Measurements from ENCODE around the gene TAOK3. TPM values are rescaled to one million over a fixed set of nuclear protein-coding genes. Genes with fewer than 3 reads are reported as not detected.
A peak's percentile ranks its signal among the peaks of the same experiment; 100 is the strongest.

The TAOK3 gene
- total RNA-seq, 1 donor from 2014 or later: 1.1 TPM

- H3K4me1 Mint-ChIP-seq: peaks cover 33% of the 10 kb centered on the region
- H3F3A ChIP-seq (ENCODE audit: low read depth): peaks cover 8% of the 10 kb centered on the region
- peaks cover 34% of the 10 kb centered on the region for H3K79me2 ChIP-seq (ENCODE audit: low read depth)
- H3K27ac ChIP-seq: no peak overlapping the region
- peaks cover 21% of the 10 kb centered on the region for H3K27me3 ChIP-seq
- TF ChIP-seq EZH2phosphoT487 (IDR thresholded peaks at IDR 0.05): no peak
- TF ChIP-seq EZH2 (IDR thresholded peaks at IDR 0.05): no peak
- TF ChIP-seq, protein P1, sequence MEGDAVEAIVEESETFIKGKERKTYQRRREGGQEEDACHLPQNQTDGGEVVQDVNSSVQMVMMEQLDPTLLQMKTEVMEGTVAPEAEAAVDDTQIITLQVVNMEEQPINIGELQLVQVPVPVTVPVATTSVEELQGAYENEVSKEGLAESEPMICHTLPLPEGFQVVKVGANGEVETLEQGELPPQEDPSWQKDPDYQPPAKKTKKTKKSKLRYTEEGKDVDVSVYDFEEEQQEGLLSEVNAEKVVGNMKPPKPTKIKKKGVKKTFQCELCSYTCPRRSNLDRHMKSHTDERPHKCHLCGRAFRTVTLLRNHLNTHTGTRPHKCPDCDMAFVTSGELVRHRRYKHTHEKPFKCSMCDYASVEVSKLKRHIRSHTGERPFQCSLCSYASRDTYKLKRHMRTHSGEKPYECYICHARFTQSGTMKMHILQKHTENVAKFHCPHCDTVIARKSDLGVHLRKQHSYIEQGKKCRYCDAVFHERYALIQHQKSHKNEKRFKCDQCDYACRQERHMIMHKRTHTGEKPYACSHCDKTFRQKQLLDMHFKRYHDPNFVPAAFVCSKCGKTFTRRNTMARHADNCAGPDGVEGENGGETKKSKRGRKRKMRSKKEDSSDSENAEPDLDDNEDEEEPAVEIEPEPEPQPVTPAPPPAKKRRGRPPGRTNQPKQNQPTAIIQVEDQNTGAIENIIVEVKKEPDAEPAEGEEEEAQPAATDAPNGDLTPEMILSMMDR (IDR thresholded peaks at IDR 0.05): no peak
- H3K9ac ChIP-seq: no peak overlapping the region
- H3K4me3 Mint-ChIP-seq: peak overlapping the region; percentile 97
- H3K4me3 ChIP-seq: no peak overlapping the region
- H3K9me3 Mint-ChIP-seq: no peaks in the 10 kb centered on the region
- no peak overlapping the region for H3K27ac Mint-ChIP-seq
- H3K36me3 ChIP-seq: no peaks in the 10 kb centered on the region
- peak overlapping the region; percentile 97 for H2AFZ ChIP-seq (replicated peaks)
- H3K4me2 ChIP-seq: peak overlapping the region; percentile 95
- peaks cover 26% of the 10 kb centered on the region for H4K20me1 ChIP-seq (ENCODE audit: low read depth)
- no peak for DNase-seq (ENCODE audit: low spot score)
- H3K4me1 ChIP-seq: peaks cover 12% of the 10 kb centered on the region
- H3K36me3 Mint-ChIP-seq: peaks cover 3% of the 10 kb centered on the region
- peaks cover 15% of the 10 kb centered on the region for H3K27me3 Mint-ChIP-seq (ENCODE audit: insufficient read depth, low read depth)
- H3K9me3 ChIP-seq (ENCODE audit: low read depth): no peaks in the 10 kb centered on the region
Observed at GRCh38 chr12:118375348-118375747, 2.6 kb upstream of the TAOK3 start.

DNA sequence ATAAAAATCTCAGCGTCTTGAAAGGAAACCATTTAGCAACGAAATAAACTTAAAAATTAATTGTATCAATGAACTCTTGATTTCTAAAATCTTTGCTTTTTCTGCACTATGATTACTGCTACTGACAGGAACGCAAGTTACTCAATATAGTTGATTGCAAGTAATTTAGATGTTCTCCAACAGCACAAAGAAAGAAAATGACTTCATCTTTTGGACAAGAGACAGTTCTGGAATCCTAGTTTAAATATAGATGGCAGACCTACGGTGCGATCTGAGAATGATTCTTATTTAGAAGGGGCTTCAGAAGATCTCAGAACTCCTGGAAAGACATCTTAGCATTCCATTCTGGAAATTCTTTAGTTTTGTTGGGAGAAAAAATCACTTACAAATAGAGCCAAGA is 2.2 kb upstream of the TAOK3 start:
- DNase-seq (ENCODE audit: low spot score): no peak
- H3K36me3 ChIP-seq: no peaks in the 10 kb centered on the region
- no peak overlapping the region for H3K4me2 ChIP-seq
- Mint-ChIP-seq H3K27me3 (ENCODE audit: insufficient read depth, low read depth) (peaks cover 18% of the 10 kb centered on the region), H3K36me3 (peaks cover under 1% of the 10 kb centered on the region), H3K4me1 (peaks cover 33% of the 10 kb centered on the region), H3K4me3 (peak overlapping the region; percentile 45), H3K9me3 (no peaks in the 10 kb centered on the region), H3K27ac (no peak overlapping the region)
- no peak overlapping the region for H3K27ac ChIP-seq
- no peaks in the 10 kb centered on the region for H3K9me3 ChIP-seq (ENCODE audit: low read depth)
- H3K4me3 ChIP-seq: no peak overlapping the region
- peaks cover 12% of the 10 kb centered on the region for H3K4me1 ChIP-seq
- H4K20me1 ChIP-seq (ENCODE audit: low read depth): peaks cover 26% of the 10 kb centered on the region
- peaks cover 34% of the 10 kb centered on the region for H3K79me2 ChIP-seq (ENCODE audit: low read depth)
- H3K27me3 ChIP-seq: peaks cover 25% of the 10 kb centered on the region
- H3K9ac ChIP-seq: no peak overlapping the region
- H2AFZ ChIP-seq (replicated peaks): no peak overlapping the region
- TF ChIP-seq EZH2 (IDR thresholded peaks at IDR 0.05) (no peak), EZH2phosphoT487 (IDR thresholded peaks at IDR 0.05) (no peak)
- TF ChIP-seq, protein P1 (IDR thresholded peaks at IDR 0.05): no peak
- peaks cover 9% of the 10 kb centered on the region for H3F3A ChIP-seq (ENCODE audit: low read depth)

DNA sequence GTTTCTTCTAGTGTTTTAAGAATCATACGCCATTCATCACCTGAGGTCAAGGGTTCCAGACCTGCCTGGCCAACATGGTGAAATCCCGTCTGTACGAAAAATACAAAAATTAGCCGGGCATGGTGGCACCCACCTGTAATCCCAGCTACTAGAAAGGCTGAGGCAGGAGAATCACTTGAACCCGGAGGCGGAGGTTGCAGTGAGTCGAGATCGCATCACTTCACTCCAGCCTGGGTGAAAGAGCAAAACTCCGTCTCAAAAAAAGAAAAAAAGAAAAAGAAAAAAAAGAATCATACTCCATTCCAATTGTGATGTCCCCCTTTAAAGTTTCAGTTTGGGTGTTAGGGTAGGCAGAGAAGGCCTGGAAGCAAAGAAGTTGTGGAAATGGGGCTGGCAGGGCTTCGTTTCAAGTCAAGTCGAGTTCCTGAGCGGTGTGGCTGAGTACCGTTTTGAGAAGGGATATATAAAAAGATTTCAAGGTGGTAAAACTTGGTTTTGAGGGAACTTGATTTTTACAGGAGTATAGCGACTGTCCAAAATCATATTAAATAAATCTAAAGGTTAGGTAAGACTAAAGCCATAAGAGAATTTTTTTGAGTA is 1.5 kb upstream of the TAOK3 start:
- no peak for DNase-seq (ENCODE audit: low spot score)
- Histone ChIP-seq H3K4me2 (no peak overlapping the region), H3K36me3 (no peaks in the 10 kb centered on the region), H3K9me3 (ENCODE audit: low read depth) (no peaks in the 10 kb centered on the region), H3K79me2 (ENCODE audit: low read depth) (peaks cover 28% of the 10 kb centered on the region), H3K4me3 (no peak overlapping the region), H3F3A (ENCODE audit: low read depth) (peaks cover 9% of the 10 kb centered on the region), H2AFZ (replicated peaks) (no peak overlapping the region), H3K27me3 (peaks cover 26% of the 10 kb centered on the region), H4K20me1 (ENCODE audit: low read depth) (peaks cover 24% of the 10 kb centered on the region), H3K4me1 (peaks cover 12% of the 10 kb centered on the region), H3K9ac (no peak overlapping the region), H3K27ac (no peak overlapping the region)
- no peaks in the 10 kb centered on the region for H3K9me3 Mint-ChIP-seq
- H3K36me3 Mint-ChIP-seq: no peaks in the 10 kb centered on the region
- H3K4me3 Mint-ChIP-seq: peak overlapping the region; percentile 92
- H3K27ac Mint-ChIP-seq: no peak overlapping the region
- peaks cover 33% of the 10 kb centered on the region for H3K4me1 Mint-ChIP-seq
- peaks cover 22% of the 10 kb centered on the region for H3K27me3 Mint-ChIP-seq (ENCODE audit: insufficient read depth, low read depth)
- TF ChIP-seq, protein P1 (IDR thresholded peaks at IDR 0.05): no peak
- TF ChIP-seq EZH2phosphoT487 (IDR thresholded peaks at IDR 0.05) (no peak), EZH2 (IDR thresholded peaks at IDR 0.05) (no peak)
